Mesenchymal stem cell (in vitro differentiated cells and primary cell): ENCODE data around the gene MRPS2.
A peak's percentile ranks its signal among the peaks of the same experiment; 100 is the strongest.

Source experiments
- DNase-seq: peaks from one replicate; pipeline ENCODE4 v3.0.0-alpha.2; 2013
- H2AFZ ChIP-seq: one replicate; pipeline ENCODE4 v1.6.1; 2013; ENCODE audit warnings: low read depth, mild to moderate bottlenecking, control low read depth, inconsistent platforms, low read length, moderate library complexity
- H2AK5ac ChIP-seq: 2 replicates; pipeline ENCODE4 v1.6.1; 2013; ENCODE audit warnings: low read length, moderate library complexity, mild to moderate bottlenecking, inconsistent platforms; ENCODE audit not compliant: severe bottlenecking
- H2BK120ac ChIP-seq: one replicate; pipeline ENCODE4 v1.6.1; 2013; ENCODE audit warnings: low read depth, mild to moderate bottlenecking, inconsistent platforms, low read length, moderate library complexity
- H2BK12ac ChIP-seq, 2 experiments: one replicate each; pipeline ENCODE4 v1.6.1; 2013; ENCODE audit warnings: inconsistent platforms in 2 of 2, low read length in 2 of 2, mild to moderate bottlenecking in 2 of 2, moderate library complexity in 2 of 2, control low read depth in 1 of 2
- H2BK15ac ChIP-seq: one replicate; pipeline ENCODE4 v1.6.1; 2013; ENCODE audit warnings: mild to moderate bottlenecking, low read depth, inconsistent platforms; ENCODE audit not compliant: poor library complexity, severe bottlenecking
- H2BK5ac ChIP-seq: 2 replicates; pipeline ENCODE4 v1.6.1; 2013; ENCODE audit warnings: low read depth, mild to moderate bottlenecking, low read length, control low read depth, inconsistent platforms; ENCODE audit not compliant: poor library complexity, severe bottlenecking
- H3K14ac ChIP-seq, 2 experiments: one replicate each; pipeline ENCODE4 v1.6.1; 2013; ENCODE audit warnings: inconsistent platforms in 2 of 2, low read length in 2 of 2, control low read depth in 1 of 2, mild to moderate bottlenecking in 1 of 2, moderate library complexity in 1 of 2
- H3K18ac ChIP-seq, 2 experiments: one replicate each; pipeline ENCODE4 v1.6.1; 2013; ENCODE audit warnings: inconsistent platforms in 2 of 2, low read length in 2 of 2, control low read depth in 1 of 2, low read depth in 1 of 2, mild to moderate bottlenecking in 1 of 2
- H3K23ac ChIP-seq, 2 experiments: one replicate each; pipeline ENCODE4 v1.6.1; 2013; ENCODE audit warnings: inconsistent platforms in 2 of 2, low read length in 2 of 2, mild to moderate bottlenecking in 2 of 2, moderate library complexity in 2 of 2, control low read depth in 1 of 2
- H3K27ac ChIP-seq: 2 replicates; pipeline ENCODE4 v1.5.1; 2013; ENCODE audit warnings: mild to moderate bottlenecking, moderate library complexity, low read length, control low read depth, inconsistent platforms; ENCODE audit not compliant: poor library complexity, severe bottlenecking
- H3K27me3 ChIP-seq, 2 experiments: 2 replicates each; pipeline versions ENCODE4 v1.6.1 to v1.7.0; 2013; ENCODE audit warnings: low read length in 2 of 2, mild to moderate bottlenecking in 2 of 2, moderate library complexity in 2 of 2, control low read depth in 1 of 2, inconsistent platforms in 1 of 2; ENCODE audit not compliant: control insufficient read depth in 1 of 2, insufficient read depth in 1 of 2
- H3K36me3 ChIP-seq, 2 experiments: 2 replicates each; pipeline versions ENCODE4 v1.6.1 to v1.7.0; 2013; ENCODE audit warnings: low read length in 2 of 2, control low read depth in 1 of 2, inconsistent platforms in 1 of 2, low read depth in 1 of 2, mild to moderate bottlenecking in 1 of 2; ENCODE audit not compliant: insufficient read depth in 2 of 2, control insufficient read depth in 1 of 2
- H3K4ac ChIP-seq, 2 experiments: one replicate each; pipeline ENCODE4 v1.6.1; 2013; ENCODE audit warnings: inconsistent platforms in 2 of 2, low read length in 2 of 2, mild to moderate bottlenecking in 2 of 2, moderate library complexity in 2 of 2, control low read depth in 1 of 2, low read depth in 1 of 2
- H3K4me1 ChIP-seq: 2 replicates; pipeline ENCODE4 v1.6.1; 2013; ENCODE audit warnings: low read depth, low read length, control low read depth; ENCODE audit not compliant: control insufficient read depth, insufficient read depth
- H3K4me2 ChIP-seq: 2 replicates; pipeline ENCODE4 v1.6.1; 2013; ENCODE audit warnings: low read length, mild to moderate bottlenecking, inconsistent platforms; ENCODE audit not compliant: poor library complexity, severe bottlenecking
- H3K4me3 ChIP-seq, 2 experiments: 2 replicates each; pipeline versions ENCODE4 v1.5.1 to v1.7.0; 2013; ENCODE audit warnings: low read length in 2 of 2, mild to moderate bottlenecking in 2 of 2, control low read depth in 1 of 2, low read depth in 1 of 2; ENCODE audit not compliant: insufficient read depth in 1 of 2
- H3K79me1 ChIP-seq: replicated peaks from 2 replicates; pipeline ENCODE4 v1.6.1; 2013; ENCODE audit warnings: mild to moderate bottlenecking, control low read depth, low read length, inconsistent platforms; ENCODE audit not compliant: poor library complexity, severe bottlenecking
- H3K9ac ChIP-seq: 2 replicates; pipeline ENCODE4 v1.7.0; 2013; ENCODE audit warnings: mild to moderate bottlenecking, low read length, moderate library complexity
- H3K9me3 ChIP-seq: 2 replicates; pipeline ENCODE4 v1.7.0; 2013; ENCODE audit warnings: mild to moderate bottlenecking, low read length; ENCODE audit not compliant: control insufficient read depth
- H4K8ac ChIP-seq: one replicate; pipeline ENCODE4 v1.6.1; 2013; ENCODE audit warnings: inconsistent platforms, mild to moderate bottlenecking, low read length, moderate library complexity
- H4K91ac ChIP-seq: one replicate; pipeline ENCODE4 v1.6.1; 2013; ENCODE audit warnings: mild to moderate bottlenecking, low read length, inconsistent platforms
- WGBS: methylation state at CpG from one replicate; pipeline ENCODE4 v1.1.7; 2013; ENCODE audit warnings: mixed read lengths; 5-methylcytosine and 5-hydroxymethylcytosine counted together

MRPS2 gene

DNA sequence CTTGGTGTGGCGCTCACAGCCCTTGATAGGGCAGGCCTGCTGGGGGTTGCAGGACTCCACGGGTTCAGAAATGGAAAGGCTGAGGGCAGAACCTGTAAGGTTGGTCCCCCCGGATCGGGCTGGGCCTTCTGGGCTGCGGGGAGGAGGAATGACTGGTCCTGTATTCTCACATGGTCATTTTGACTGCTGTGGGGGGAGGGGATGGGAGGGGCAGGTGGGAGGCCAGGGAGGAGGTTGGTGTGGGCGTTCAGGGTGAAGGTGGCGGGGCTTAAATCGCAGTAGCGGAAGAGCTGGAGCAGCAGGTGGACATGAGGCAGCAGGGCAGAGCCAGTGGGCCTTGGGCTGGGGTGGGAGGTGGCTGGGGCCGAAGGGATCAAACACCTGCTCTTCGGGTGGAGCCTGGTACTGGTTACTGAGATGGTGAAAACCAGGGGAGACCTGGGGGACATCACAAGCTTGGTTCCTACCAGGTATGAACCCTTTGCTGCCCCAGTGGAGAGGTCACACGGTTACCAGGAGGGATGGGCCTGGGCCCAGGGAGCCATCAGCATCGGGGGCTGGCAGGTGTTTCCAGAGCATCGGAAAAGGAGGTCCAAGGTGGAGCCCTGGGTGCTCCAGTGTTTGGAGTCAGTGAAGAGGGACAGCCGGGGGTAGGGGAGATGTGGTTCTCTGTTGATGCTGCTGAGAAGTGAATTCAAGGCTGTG is 1.8 kb downstream of the MRPS2 start:
- no peak overlapping the region for H2BK15ac ChIP-seq
- peak overlapping the region; percentile 72 for H3K4me2 ChIP-seq

DNA sequence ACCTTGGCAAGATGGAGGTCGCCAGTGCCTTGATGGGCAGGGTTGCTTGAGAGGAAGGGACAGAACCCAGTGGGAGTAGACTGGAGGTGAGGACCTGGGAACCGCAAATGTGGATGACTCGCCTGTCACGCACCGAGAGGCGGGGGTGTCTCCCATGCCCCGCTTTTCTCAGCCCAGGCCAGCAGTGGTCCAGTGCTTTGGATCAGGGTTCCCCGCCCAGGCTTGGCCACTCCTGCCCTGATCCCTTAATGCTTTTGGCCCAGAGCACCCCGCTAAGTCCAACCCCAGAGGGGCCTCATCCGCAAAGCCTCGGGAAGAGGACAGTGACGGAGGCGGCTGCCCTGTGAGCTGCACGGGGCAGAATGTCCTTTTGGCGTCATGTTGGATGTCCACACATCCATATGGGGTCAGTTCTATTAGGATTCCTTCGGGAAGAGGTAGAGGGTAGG is 2.4 kb downstream of the MRPS2 start:
- Histone ChIP-seq H3K18ac (no peak overlapping the region), H2BK15ac (no peak overlapping the region), H3K4ac (no peak overlapping the region), H3K9ac (no peak overlapping the region), H4K8ac (no peak overlapping the region), H2BK12ac (no peak overlapping the region), H4K91ac (no peak overlapping the region), H2BK120ac (no peak overlapping the region), H3K36me3 (peaks cover 31 to 49% of the 10 kb centered on the region in 2 experiments), H2AFZ (no peak overlapping the region), H3K4me1 (peaks cover 41% of the 10 kb centered on the region), H3K27ac (no peak overlapping the region), H3K23ac (no peak overlapping the region), H2BK5ac (no peak overlapping the region), H3K27me3 (no peaks in the 10 kb centered on the region), H3K4me2 (no peak overlapping the region), H3K79me1 (peaks cover 37% of the 10 kb centered on the region), H3K4me3 (no peak overlapping the region), H2AK5ac (no peak overlapping the region), H3K9me3 (no peaks in the 10 kb centered on the region), H3K14ac (no peak overlapping the region)
- DNase-seq = no peak
- 94% methylated on average over 16 of the region's 16 CpGs for WGBS

More for the DNA sequence above, 1.8 kb downstream of the MRPS2 start:
- DNase-seq = no peak
- Histone ChIP-seq H2BK12ac (no peak overlapping the region), H2AFZ (no peak overlapping the region), H3K36me3 (peaks cover 31 to 49% of the 10 kb centered on the region in 2 experiments), H3K14ac (no peak overlapping the region), H4K91ac (no peak overlapping the region), H3K9me3 (no peaks in the 10 kb centered on the region), H3K27ac (no peak overlapping the region), H3K18ac (no peak overlapping the region), H2AK5ac (no peak overlapping the region), H3K27me3 (no peaks in the 10 kb centered on the region), H3K23ac (peak overlapping the region in 1 of 2 experiments; percentile 50), H3K4ac (no peak overlapping the region), H3K4me3 (peak overlapping the region; percentile 0 to 82), H4K8ac (no peak overlapping the region), H2BK5ac (no peak overlapping the region), H3K79me1 (peaks cover 37% of the 10 kb centered on the region), H3K4me1 (peaks cover 41% of the 10 kb centered on the region), H2BK120ac (no peak overlapping the region), H3K9ac (peak overlapping the region; percentile 93)
- WGBS = 95% methylated on average over 15 of the region's 15 CpGs

DNA sequence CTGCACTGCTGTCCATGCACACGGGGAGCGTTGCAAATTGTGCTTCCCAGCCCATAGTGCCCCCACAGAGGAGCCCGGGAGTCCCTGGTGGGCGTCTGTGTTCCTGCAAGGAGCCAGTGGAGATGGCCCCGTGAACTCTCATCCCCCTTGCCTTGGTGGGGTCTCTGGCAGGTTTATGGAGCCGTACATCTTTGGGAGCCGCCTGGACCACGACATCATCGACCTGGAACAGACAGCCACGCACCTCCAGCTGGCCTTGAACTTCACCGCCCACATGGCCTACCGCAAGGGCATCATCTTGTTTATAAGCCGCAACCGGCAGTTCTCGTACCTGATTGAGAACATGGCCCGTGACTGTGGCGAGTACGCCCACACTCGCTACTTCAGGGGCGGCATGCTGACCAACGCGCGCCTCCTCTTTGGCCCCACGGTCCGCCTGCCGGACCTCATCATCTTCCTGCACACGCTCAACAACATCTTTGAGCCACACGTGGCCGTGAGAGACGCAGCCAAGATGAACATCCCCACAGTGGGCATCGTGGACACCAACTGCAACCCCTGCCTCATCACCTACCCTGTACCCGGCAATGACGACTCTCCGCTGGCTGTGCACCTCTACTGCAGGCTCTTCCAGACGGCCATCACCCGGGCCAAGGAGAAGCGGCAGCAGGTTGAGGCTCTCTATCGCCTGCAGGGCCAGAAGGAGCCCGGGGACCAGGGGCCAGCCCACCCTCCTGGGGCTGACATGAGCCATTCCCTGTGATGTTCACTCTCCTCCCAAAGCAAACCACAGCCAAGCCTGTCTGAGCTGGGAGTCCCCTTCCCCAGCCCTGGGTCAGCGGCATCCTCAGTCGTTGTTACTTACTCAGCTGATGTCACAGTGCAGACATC is 3.1 kb downstream of the MRPS2 start:
- Histone ChIP-seq H2BK12ac (no peak overlapping the region), H3K36me3 (peaks cover 31 to 49% of the 10 kb centered on the region in 2 experiments), H3K79me1 (peaks cover 37% of the 10 kb centered on the region), H2BK15ac (no peak overlapping the region), H2BK120ac (no peak overlapping the region), H3K4ac (no peak overlapping the region), H3K4me3 (no peak overlapping the region), H3K9ac (no peak overlapping the region), H3K4me1 (peaks cover 41% of the 10 kb centered on the region), H2AK5ac (no peak overlapping the region), H3K9me3 (no peaks in the 10 kb centered on the region), H3K14ac (no peak overlapping the region), H3K18ac (no peak overlapping the region), H3K23ac (no peak overlapping the region), H3K27ac (no peak overlapping the region), H3K27me3 (no peaks in the 10 kb centered on the region), H2BK5ac (no peak overlapping the region), H2AFZ (no peak overlapping the region), H4K8ac (no peak overlapping the region), H4K91ac (peak overlapping the region; percentile 70), H3K4me2 (no peak overlapping the region)
- no peak for DNase-seq
- WGBS = 96% methylated on average over 41 of the region's 41 CpGs
